Suprapubic skin (tissue), 4 donors: Measurements from ENCODE around the gene MYL3. TPM values are rescaled to one million over a fixed set of nuclear protein-coding genes. Genes with fewer than 3 reads are reported as not detected.

ENCODE experiments used
- DNase-seq, 2 donors: peaks; one replicate each; pipeline ENCODE4 v3.0.0-alpha.2; 2019; ENCODE audit warnings: low spot score in 2 of 2
- H3K27ac ChIP-seq: fragments of 200-600 bp; sonication (generic); one replicate; pipeline ENCODE4 v1.5.1; 2019
- H3K27me3 ChIP-seq: fragments of 200-600 bp; sonication (generic); one replicate; pipeline ENCODE4 v1.5.1; 2019
- H3K36me3 ChIP-seq: fragments of 200-600 bp; sonication (generic); one replicate; pipeline ENCODE4 v1.5.1; 2019
- H3K4me1 ChIP-seq: fragments of 200-600 bp; sonication (generic); one replicate; pipeline ENCODE4 v1.5.1; 2019
- H3K4me3 ChIP-seq: fragments of 200-600 bp; sonication (generic); one replicate; pipeline ENCODE4 v1.5.1; 2019; ENCODE audit warnings: mild to moderate bottlenecking
- H3K9me3 ChIP-seq: fragments of 200-600 bp; sonication (generic); one replicate; pipeline ENCODE4 v1.5.1; 2019
- CTCF ChIP-seq, 2 donors: fragments of 200-600 bp in 1 of 2; fragments of 450-650 bp in 1 of 2; sonication (generic) in 1 of 2; IDR thresholded peaks; one replicate each; pipeline ENCODE4 v1.5.1; 2016 to 2019; ENCODE audit warnings: antibody characterized with exemption in 2 of 2, mild to moderate bottlenecking in 1 of 2, moderate library complexity in 1 of 2
- EP300 ChIP-seq: sonication (generic); formaldehyde crosslinking; IDR thresholded peaks from one replicate; pipeline ENCODE4 v1.6.1; 2017; ENCODE audit warnings: antibody characterized with exemption
- POLR2A ChIP-seq, 2 donors: fragments of 450-650 bp; IDR thresholded peaks; one replicate each; pipeline ENCODE4 v1.6.1; 2017; ENCODE audit warnings: antibody characterized with exemption in 2 of 2, mild to moderate bottlenecking in 2 of 2, moderate library complexity in 2 of 2
- POLR2AphosphoS5 ChIP-seq, 3 donors: sonication (generic); formaldehyde crosslinking; IDR thresholded peaks; one replicate each; pipeline ENCODE4 v1.6.1; 2017; ENCODE audit warnings: antibody characterized with exemption in 3 of 3
- WGBS: methylation state at CpG from one replicate; pipeline ENCODE4 v1.1.5; 2018; 5-methylcytosine and 5-hydroxymethylcytosine counted together
- total RNA-seq, 4 donors: library from RNA; depleted of rRNA; stranded (reverse); fragments of >200 nt; gene quantifications; one replicate each; pipeline ENCODE4 v1.1.0, GENCODE V29; 2016

Gene MYL3
- total RNA-seq, 4 donors from 2014 or later: 1.4 TPM; not detected in 3

- peak overlapping the region; percentile 55 for H3K4me3 ChIP-seq
- no peaks in the 10 kb centered on the region for H3K36me3 ChIP-seq
- peaks cover 8% of the 10 kb centered on the region for H3K9me3 ChIP-seq
- H3K4me1 ChIP-seq: peaks cover 41% of the 10 kb centered on the region
- TF ChIP-seq POLR2A (IDR thresholded peaks at IDR 0.05) (no peak), CTCF (IDR thresholded peaks at IDR 0.05) (peak; percentile 10 to 73)
- DNase-seq: peak; percentile 91
- WGBS: 0% methylated on average over 5 of the region's 53 CpGs
- H3K27me3 ChIP-seq: no peaks in the 10 kb centered on the region
- H3K27ac ChIP-seq: peak overlapping the region; percentile 71
Measured at GRCh38 chr3:46845860-46846623, 17.2 kb downstream of the MYL3 start.

GRCh38 chr3:46845397-46845859, 17.8 kb downstream of the MYL3 start:
- 0% methylated on average over 3 of the region's 23 CpGs for WGBS
- peak in 1 of 3 donors; percentile 58 for TF ChIP-seq POLR2AphosphoS5 (IDR thresholded peaks at IDR 0.05)
- no peak for TF ChIP-seq EP300
- no peak for TF ChIP-seq CTCF (IDR thresholded peaks at IDR 0.05)
- H3K9me3 ChIP-seq: peaks cover 12% of the 10 kb centered on the region
- H3K36me3 ChIP-seq: no peaks in the 10 kb centered on the region
- DNase-seq: peak; percentile 89 to 90
- peak overlapping the region; percentile 71 for H3K27ac ChIP-seq
- H3K27me3 ChIP-seq: no peaks in the 10 kb centered on the region
- peaks cover 41% of the 10 kb centered on the region for H3K4me1 ChIP-seq
- peak overlapping the region; percentile 55 for H3K4me3 ChIP-seq

- TF ChIP-seq EP300 (no peak), POLR2AphosphoS5 (IDR thresholded peaks at IDR 0.05) (no peak), POLR2A (IDR thresholded peaks at IDR 0.05) (no peak), CTCF (IDR thresholded peaks at IDR 0.05) (no peak)
- Histone ChIP-seq H3K9me3 (peaks cover 17% of the 10 kb centered on the region), H3K4me3 (peak overlapping the region; percentile 55), H3K27ac (peak overlapping the region; percentile 71), H3K27me3 (no peaks in the 10 kb centered on the region), H3K36me3 (no peaks in the 10 kb centered on the region), H3K4me1 (peaks cover 41% of the 10 kb centered on the region)
- 30% methylated on average over 11 of the region's 11 CpGs for WGBS
- no peak for DNase-seq
Measured at GRCh38 chr3:46844881-46845312, 18.3 kb downstream of the MYL3 start.

GRCh38 chr3:46844397-46844796, 18.8 kb downstream of the MYL3 start:
- Histone ChIP-seq H3K4me3 (no peak overlapping the region), H3K4me1 (peaks cover 41% of the 10 kb centered on the region), H3K36me3 (no peaks in the 10 kb centered on the region), H3K9me3 (peaks cover 20% of the 10 kb centered on the region), H3K27ac (no peak overlapping the region), H3K27me3 (no peaks in the 10 kb centered on the region)
- DNase-seq: no peak
- TF ChIP-seq CTCF (IDR thresholded peaks at IDR 0.05) (no peak), EP300 (no peak), POLR2A (IDR thresholded peaks at IDR 0.05) (no peak), POLR2AphosphoS5 (IDR thresholded peaks at IDR 0.05) (no peak)
- 76% methylated on average over 3 of the region's 3 CpGs for WGBS

GRCh38 chr3:46843508-46843907, 19.7 kb downstream of the MYL3 start:
- no peak for DNase-seq
- TF ChIP-seq POLR2AphosphoS5 (IDR thresholded peaks at IDR 0.05) (no peak), EP300 (no peak), CTCF (IDR thresholded peaks at IDR 0.05) (no peak)
- Histone ChIP-seq H3K27me3 (no peaks in the 10 kb centered on the region), H3K36me3 (no peaks in the 10 kb centered on the region), H3K9me3 (peaks cover 26% of the 10 kb centered on the region), H3K4me3 (no peak overlapping the region), H3K4me1 (peaks cover 39% of the 10 kb centered on the region), H3K27ac (no peak overlapping the region)
- WGBS: 93% methylated on average over 3 of the region's 3 CpGs
